ENCODE measurements around the gene EPYC.

DNA sequence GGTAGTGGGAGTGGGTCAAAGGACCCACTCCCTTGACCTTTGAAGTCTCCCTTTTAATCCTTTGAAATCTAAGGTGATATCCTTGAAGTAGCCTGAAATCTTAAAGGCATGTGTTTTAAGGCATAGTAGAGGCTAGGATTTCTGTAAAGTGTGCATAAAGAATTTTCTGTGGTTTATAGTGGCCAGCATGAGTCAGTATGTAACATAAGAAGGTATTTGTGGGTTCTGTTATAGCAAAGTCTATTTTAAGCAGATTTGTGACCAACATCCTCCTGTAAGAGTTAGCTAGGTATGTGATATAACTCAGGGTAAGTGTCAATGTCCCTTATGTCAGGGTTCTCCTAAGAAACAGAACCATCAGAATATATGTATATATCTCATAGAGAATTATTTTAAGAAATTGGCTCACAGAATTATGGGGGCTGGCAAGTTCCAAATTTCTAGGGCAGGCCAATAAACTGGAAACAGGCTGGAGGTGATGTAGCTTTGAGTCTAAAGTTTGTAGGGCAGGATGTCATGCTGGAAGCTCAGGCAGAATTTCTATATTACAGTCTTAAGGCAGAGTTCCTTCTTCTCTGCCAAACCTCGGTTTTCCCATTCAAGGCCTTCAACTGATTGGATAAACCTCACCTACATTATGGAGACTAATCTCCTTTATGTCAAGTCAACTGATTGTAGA, 18.7 kb upstream of the EPYC start:
- no peak for TF ChIP-seq POLR2A (IDR thresholded peaks at IDR 0.05)
- no peak for TF ChIP-seq CTCF (IDR thresholded peaks at IDR 0.05)
- TF ChIP-seq POLR2AphosphoS5 (IDR thresholded peaks at IDR 0.05), result no peak

Measured in breast epithelium (tissue), 3 donors.